NCI-H446 treated with DMSO at 0.1 percent for 48 hours (cell line): Measurements from ENCODE around the gene NR2F6.
"Not testable (repeated sequence)": the region's sequence is repeated elsewhere in the genome, so short reads cannot be mapped to it uniquely, and the experiment has no call there.

Experiments
- DNase-seq: peaks from one replicate; lab custom pipeline; 2025; lab: John Stamatoyannopoulos, UW

Gene NR2F6

DNA sequence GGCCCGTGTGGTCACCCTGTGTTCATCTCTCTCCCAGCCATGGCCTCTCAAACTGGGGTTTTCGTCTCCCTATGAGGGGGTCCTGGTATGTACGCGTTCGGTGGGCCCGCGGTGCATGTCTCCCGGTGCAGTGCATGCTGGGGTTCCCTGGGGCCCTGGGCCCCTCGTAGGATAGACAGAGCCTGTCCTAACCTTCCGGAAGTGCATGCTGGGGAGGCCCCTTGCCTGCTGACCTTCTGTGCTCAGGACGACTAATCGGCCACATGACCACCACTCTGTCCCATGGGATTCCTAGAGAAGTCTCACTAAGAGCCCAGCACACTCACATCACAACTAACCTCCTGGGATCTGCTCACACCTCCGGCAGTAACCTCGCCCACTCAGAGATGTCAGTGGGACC, 35.4 kb downstream of the NR2F6 start:
- DNase-seq, result no peak

DNA sequence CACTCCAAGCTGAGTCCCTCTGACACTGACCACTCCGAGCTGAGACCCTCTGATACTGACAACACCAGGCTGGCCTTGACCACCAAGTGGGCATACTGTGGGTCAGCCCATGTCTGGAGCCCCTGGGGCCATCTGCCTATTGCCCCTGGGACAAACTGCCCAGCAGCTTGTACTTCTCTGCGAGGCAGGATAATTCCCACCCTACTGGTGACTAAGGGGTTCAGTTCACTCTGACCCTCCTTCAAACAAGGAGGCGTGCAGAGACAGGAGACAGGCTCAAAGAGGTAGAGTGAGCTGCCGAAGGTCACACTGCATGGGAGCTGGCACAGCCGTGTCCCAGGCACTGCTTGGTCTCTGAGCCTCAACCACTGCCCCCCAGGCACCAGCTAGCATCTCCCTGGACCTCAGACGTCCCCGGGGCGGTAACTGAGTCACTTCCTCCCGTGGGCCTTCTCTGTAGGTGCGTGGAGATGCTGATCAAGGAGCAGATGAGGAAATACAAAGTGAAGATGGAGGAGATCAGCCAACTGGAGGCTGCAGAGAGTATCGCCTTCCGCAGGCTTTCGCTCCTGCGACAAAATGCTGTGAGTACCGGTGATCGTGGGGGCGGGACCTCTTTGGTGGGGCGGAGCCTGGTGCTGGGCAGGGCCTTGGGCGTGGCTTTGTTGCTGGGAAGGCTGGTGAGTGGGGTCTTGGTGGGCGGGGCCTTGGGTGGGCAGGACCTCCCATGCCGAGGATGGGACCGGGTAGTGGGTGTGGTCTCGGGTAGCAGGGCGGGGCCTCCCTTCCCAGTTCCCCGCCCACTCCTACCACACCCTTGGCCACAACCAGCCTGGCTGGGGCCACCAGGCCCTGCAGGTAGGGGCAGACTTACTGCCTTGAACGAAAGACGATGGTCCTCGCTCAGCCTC, 36.3 kb downstream of the NR2F6 start:
- no peak for DNase-seq

DNA sequence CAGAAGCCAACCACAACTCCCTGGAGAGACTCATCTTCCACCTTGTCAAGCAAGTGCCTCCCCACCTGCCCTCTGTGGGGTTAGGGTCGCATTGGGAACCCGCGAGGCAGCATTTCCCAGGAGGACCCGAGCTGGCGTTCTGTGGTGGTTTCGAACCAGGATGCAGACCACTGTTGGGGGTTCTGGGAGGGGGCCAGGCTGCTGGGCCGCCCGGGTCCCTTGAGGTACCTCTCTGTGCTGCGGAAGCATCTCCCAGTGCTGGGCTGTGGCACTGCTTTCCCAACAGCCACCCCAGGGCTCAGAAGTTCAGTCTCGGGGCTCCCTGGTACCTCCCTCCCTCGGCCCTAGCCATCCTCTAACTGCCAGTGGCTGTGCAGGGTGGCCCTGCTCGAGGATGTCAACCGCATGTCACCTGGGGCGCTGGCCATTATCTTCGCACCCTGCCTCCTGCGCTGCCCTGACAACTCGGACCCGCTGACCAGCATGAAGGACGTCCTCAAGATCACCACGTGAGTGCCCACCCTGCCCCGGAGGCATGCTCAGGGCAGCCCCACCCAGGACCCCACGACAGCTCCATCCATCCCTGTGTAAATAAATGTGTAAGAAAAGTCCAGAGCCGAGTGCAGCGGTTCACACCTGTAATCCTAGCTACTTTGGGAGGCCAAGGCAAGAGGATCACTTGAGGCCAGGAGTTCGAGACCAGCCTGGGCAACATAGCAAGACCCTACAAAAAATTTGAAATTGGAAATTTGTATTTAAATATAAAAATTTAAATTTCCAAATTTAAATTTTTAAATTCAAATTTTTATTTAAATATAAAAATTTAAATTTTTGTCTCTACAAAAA, 38.8 kb downstream of the NR2F6 start:
- no peak for DNase-seq

DNA sequence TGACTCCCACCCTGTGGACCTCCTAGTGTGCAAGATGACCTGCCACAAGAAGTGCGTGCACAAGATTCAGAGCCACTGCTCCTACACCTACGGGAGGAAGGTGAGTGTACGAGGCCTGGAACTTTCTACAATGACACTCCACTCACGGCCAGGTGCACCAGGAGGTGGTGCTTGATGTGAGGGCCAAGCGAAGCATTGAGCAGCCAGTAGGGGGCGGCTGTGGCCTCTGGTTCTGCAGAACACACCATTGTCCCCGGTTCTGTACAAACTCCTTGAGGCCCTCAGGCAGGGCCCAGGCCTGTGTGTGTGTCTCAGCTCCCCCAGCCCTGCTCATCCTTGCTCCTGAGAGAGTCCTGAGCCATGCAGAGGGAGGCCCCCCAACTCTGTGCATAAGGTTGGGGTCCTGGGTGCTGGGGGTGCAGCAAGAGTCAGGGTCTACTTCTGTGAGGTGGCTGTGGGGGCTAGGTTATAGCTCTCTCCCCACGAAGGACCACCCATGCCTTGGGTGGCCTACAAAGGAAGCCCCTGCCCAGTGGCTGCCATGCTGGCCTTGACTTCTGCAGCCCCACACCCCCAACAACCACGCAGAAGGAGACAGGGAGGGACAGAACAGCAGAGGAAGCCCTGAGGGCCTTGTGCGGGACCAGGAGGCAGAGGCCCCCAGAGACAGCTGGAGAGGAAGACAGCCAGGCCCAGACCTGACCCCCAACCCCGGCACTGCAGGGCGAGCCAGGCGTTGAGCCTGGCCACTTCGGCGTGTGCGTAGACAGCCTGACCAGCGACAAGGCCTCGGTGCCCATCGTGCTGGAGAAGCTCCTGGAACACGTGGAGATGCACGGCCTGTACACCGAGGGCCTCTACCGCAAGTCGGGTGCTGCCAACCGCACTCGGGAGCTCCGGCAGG, 40.2 kb downstream of the NR2F6 start:
- DNase-seq, result no peak

DNA sequence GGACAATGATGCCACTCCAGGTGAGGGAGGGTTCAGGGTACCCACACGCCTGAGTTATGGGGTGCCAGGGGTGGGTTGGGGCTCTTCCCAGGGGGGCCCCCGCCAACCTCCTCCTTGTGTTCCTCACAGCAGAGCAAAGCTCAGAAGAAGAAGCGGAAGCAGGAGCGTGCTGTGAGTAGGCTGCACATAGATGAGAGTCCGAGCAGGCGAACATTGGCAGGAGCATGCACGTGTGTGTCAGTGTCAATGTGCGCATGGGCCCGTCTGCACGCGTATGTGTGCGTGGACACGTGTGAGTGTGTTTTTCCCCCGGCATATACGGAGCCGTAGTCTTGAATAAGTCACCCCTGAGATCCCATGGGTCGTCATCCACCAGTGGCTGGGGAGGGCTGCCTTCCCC, 43.0 kb downstream of the NR2F6 start:
- no peak for DNase-seq

DNA sequence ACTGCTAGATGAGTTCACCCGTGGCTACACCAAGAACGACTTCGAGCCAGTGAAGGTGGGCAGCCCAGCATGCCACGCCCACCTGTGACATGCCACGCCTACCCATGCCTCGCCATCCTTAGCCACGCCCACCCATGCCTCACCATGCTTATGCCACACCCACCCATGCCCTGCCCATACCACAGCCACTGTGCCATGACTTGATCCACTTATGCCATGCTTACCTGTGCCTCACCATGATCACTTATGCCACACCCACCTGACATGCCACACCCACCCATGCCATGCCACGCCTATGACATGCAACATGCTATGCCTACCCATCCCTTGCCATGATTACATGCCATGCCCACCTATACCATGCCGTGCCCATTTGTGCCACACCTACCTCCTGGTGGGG, 43.5 kb downstream of the NR2F6 start:
- DNase-seq, result no peak

DNA sequence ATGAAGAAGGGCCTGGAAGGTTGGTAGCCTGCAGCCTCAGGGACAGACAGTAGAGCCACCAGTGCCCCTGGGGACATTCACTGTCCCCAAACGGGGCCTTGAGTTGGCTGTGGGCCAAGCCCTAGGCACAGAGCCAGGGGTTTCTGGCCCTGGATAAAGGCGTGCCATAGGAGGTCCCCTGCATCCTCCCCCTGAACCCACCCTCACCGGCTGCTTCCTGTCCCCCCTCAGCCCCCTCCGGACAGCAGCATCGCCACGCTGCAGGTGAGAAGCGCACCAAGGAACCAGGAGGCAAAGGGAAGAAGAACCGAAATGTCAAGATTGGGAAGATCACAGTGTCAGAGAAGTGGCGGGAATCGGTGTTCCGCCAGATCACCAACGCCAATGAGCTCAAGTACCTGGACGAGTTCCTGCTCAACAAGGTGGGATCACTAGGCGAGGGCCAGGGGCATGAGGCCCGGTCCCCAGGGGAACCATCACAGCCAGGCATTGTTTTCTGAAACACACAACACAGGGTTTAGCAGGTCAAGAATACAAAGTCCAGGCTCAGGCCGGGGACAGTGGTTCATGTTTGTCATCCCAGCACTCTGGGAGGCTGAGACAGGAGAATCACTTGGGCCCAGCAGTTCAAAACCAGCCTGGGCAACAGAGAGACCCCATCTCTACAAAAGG, 45.2 kb downstream of the NR2F6 start:
- DNase-seq, result no peak

DNA sequence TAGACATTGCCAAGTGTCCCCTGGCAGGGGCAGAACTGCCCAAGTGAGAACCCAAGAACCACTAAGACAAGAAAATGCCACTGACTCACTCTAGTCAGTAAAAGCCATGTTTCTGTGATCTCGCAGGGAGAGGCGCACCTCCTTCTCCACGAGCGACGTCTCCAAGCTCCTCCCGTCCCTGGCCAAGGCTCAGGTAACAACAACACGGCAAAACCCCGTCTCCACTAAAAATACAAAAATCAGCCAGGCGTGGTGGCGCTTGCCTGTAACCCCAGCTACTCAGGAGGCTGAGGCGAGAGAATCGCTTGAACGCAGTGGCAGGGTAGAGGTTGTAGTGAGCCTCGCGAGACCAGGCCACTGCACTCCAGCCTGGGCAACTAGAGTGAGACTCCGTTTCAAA, 48.1 kb downstream of the NR2F6 start:
- no peak for DNase-seq

DNA sequence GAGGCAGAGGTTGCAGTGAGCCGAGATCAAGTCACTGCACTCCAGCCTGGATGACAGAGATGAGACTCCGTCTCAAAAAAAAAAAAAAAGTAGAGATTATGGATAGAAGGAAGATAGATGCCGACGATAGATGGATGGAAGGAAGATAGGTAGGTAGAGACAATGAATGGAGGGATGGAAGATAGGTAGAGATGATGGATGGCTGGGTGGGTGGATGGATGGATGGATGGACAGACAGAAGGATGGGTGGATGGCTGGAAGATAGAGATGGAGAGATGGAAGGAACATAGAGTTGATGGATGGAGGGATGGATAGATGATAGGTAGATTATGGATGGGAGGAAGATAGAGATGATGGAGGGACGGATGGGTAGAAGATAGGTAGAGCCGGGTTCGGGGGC, 49.1 kb downstream of the NR2F6 start:
- no peak for DNase-seq

DNA sequence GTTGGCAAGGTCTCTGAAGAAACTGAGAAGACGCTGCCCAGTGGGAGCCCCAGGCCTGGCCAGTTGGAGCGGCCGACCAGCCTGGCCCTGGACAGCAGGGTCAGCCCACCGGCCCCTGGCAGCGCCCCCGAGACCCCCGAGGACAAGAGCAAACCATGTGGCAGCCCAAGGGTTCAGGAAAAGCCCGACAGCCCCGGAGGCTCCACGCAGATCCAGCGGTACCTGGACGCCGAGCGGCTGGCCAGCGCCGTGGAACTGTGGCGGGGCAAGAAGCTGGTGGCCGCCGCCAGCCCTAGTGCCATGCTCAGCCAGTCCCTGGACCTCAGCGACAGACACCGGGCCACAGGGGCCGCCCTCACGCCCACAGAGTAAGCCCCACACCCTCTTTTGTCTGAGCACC, 50.6 kb downstream of the NR2F6 start:
- no peak for DNase-seq

DNA sequence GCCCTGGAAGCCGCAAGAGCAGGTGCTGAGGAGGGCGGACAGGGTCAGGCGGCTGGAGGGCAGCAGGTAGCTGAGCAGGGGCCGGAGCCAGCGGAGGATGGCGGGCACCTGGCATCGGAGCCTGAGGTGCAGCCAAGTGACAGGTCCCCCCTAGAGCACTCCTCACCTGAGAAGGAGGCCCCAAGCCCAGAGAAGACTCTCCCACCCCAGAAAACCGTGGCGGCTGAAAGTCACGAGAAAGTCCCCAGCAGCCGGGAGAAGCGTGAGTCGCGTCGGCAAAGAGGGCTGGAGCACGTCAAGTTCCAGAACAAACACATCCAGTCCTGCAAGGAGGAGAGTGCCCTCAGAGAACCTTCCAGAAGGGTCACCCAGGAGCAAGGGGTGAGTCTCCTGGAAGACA, 51.1 kb downstream of the NR2F6 start:
- no peak for DNase-seq

DNA sequence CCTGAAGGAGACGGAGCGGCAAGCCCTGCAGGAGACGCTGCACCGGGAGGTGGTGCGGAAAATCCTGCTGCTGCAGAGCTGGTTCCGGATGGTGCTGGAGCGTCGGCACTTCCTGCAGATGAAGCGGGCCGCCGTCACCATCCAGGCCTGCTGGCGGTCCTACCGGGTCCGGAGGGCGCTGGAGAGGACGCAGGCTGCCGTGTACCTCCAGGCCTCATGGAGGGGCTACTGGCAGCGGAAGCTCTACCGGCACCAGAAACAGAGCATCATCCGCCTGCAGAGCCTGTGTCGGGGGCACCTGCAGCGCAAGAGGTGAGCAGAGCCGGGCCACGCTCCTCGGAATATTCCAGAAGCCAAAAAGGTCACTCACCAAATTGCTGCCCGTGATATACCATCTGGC, 53.0 kb downstream of the NR2F6 start:
- DNase-seq, result no peak

DNA sequence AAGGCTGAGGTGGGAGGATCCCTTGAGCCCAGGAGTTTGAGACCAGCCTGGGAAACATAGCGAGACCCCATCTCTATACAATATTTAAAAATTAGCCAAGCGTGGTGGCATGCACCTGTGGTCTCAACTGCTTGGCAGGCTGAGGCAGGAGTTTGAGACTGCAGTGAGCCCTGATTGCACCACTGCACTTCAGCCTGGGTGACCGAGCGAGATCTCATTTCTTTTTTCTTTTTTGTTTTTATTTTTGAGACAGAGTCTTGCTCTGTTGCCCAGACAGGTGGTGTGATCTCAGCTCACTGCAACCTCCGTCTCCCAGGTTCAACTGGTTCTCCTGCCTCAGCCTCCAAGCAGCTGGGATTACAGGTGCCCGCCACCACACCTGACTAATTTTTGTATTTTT, 54.0 kb downstream of the NR2F6 start:
- DNase-seq, result not testable (repeated sequence)

DNA sequence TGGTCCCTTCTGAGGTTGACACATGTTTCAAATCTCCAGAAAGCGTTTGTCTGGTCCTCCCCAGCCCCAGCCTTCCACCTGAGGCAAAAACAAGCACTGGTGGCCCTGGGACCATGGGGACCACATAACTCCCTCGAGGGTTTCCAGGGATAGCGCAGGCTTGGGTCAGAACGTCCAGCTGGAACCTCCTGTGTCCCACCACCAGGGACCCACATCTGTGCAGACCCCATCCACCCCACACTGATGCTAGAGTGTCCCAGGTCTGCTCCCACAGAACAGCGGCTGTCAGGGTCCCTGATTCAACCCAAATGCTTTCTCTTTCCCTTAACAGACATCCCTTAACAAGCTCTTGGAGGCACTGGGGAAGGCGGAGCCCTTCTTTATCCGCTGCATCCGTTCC, 60.1 kb downstream of the NR2F6 start:
- no peak for DNase-seq

DNA sequence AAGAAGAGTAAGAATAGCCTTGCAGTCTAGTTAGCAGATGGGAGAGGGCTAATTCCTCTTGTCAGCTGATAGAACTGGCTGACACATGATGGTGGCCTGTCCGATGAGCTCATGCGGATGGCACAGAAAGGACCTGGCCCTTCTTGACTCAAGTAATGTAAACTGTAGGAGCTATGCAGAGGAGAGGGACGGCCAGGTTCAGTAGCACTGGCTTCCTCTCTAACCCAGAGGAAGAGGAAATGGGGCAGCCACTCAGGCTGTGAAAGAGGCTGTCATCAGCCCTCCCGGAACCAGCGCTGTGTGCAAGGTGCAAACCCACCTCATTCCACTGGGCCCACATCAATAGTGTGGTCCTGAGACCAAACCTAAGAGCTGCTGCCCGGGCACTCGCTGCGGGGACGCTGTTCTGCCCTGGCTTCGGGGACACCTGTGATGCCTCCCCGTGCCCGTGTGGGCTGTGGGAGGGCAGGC, 61.3 kb downstream of the NR2F6 start:
- DNase-seq, result no peak

DNA sequence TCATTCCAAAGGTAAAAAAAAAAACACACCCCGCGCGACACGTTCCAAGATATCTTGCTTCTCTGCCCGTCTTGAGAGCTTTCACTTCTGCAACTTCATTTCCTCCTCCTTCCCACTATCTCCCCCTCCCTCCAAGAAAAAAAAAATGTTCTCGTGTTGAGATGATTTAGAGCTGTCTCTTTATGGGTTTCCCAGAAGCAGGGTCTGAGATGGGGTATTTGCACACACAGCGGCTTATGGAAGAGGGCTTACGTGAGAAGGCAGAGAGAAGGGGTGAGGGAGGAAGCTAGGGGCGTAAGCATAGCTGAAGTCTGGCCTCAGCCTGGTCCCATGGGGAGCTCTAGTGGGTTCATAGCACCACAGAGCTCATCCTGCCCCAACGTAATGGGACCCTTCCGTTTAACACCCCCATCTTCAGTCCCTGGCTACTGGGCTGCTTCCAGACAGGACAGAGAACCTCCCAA, 61.8 kb downstream of the NR2F6 start:
- DNase-seq, result no peak

DNA sequence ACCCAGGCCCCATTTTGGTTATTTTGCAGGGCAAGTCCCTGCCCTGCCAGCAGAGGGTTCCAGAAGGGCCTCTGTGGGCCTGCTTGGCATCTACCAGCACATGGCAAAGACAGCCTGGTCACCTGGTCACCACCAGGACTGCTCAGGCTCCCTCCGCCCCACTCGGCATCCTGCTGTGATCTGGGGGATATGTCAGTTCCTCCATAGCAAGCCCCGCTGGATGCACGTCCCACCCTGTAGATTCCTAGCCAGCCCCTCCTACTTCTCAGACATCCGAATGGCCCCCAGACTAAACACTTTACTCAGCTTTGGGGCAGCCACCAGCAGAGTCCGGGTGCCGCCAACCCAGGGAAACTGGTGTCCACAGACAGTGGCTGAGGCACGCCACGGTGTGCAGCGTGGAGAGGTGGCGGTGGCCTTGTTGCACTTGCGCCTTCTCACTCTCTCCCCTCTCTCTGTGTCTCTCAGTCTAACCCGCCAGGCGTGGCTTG, 62.4 kb downstream of the NR2F6 start:
- DNase-seq, result no peak
